GM21390 (cell line): ENCODE results near the gene SERPINA5.
"Not testable (repeated sequence)": the region's sequence is repeated elsewhere in the genome, so short reads cannot be mapped to it uniquely, and the experiment has no call there.

Experiments
- ATAC-seq: cut with Tn5 transposase; IDR thresholded peaks from one replicate; pipeline ENCODE4 v1.9.1; 2021; ENCODE audit not compliant: unreplicated experiment

SERPINA5 gene

DNA sequence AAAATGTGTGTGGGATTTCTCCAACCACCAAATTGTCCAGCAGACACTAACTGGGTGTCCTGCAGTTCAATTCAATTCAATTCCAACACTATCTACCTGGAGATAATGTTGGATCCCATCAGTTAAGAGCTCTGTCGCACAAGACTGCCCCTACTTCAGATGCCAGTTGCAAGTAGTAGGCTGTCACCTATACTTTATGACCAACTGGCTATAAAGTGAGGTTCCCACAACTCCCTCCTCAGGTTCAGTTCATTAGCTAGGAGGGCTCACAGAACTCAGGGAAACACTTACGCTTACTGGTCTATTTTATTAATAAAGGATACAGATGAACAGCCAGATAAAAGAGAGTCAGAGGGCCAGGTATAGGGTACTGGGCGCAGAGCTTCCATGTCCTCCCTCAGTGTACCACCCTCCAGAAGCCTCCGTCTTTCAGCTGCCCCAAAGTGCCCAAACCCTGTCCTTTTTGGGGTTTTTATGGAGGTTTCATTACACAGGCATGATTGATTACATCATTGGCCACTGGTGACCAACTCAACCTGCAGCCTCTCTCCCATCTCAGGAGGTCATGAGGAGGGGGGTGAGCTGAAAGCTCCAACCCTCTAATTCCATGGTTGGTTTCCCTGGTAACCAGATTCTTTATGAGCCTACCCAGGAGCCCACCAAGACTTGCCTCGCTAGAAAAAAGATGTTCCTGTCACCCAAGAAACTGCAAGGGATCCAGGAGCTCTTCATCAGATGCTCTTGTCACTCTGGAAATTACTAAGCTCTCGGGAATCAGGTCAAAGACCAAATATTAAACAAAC, 7.5 kb upstream of the SERPINA5 start:
- ATAC-seq: no peak

DNA sequence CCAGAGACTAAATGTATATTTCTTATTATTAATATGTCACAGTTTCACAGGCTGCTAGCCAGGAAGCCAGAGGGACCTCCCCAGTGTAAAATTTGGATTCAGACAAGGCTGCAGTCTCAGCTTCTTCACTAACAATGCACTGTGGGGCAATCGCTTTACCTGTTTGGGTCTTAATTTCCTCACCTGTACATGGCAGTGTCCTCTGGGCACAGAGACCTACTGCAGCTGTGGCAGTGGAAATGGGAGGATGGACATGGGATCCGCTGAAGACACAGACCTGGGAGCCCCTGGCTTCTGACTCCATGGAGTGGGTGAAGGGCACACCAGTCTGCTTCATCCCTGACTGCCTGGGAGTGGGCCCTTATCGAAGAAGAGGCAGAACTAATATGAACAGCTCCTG, 6.9 kb upstream of the SERPINA5 start:
- no peak for ATAC-seq

DNA sequence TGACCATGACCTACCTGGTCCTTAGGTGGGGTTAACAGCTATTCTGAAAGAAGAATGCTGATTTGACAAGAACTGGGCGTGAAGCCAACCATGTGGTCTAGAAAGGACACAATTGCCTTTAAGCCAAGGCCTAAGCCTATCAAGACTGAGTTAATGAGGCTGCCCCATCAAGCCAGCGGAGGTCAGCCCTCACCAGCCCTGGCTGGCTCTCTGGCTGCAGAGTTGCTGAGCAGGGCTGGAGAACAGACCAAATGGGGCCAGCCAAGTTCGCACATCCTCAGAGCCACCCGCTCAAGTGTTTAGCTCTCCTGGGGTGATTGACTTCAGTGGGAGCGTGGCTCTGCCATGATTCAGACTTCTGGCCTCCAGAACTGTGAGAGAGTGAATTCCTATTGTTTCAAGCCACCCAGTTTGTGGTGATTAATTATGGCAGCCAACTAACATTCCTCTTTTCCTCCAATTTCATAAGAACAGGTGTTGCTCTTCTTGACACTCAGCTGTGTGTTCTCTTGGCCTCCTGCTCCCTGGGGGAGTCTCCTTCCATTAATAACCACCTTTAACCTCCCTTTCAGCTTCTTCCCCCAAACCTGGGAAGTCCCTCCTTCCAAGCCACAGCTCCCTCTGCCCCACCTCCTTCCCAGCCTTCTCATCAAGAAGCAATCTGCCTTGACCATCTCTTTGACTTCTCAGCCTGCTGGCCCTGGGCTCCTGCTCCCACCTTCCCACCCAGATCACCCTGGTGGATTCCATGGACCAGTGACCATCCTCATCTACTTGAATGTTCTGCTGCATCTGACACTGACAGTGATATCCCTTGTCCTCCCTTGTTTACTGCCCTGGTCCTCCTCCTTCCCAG, 5.3 kb upstream of the SERPINA5 start:
- ATAC-seq: no peak

DNA sequence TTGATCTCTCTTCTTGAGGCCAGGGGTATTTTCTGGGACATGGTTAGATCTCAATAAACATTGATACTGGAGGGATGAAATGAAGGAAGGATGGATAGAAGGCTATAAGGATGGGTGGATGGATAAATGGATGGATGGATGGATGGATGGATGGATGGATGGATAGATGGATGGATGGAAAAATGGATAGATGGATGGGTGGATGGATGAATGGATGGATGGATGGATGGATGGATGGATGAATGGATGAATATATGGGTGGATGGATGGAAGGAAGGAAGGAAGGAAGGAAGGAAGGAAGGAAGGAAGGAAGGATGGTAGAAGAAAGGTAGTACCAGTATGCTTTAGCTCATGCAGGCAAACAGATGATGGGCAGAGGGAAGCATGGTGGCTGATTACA, 3.8 kb upstream of the SERPINA5 start:
- not testable (repeated sequence) for ATAC-seq

DNA sequence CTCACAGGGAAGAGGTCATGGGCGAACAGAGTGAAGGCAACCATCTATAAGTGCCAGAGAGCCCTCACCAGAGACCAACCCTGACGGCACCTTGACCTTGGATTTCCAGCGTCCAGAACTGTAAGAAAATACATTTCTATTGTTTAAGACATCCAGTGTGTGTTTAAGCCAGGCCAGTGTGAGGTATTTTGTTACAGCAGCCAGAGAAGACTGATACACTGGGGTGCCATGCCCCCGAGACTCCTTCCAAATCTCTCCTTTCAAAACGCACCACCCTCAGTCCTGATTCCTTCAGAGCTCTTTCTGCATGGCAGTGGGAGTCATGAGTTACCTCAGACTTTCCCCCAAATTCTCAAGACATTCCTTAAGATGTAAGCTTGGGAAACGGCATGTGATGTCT, 2.5 kb upstream of the SERPINA5 start:
- no peak for ATAC-seq

DNA sequence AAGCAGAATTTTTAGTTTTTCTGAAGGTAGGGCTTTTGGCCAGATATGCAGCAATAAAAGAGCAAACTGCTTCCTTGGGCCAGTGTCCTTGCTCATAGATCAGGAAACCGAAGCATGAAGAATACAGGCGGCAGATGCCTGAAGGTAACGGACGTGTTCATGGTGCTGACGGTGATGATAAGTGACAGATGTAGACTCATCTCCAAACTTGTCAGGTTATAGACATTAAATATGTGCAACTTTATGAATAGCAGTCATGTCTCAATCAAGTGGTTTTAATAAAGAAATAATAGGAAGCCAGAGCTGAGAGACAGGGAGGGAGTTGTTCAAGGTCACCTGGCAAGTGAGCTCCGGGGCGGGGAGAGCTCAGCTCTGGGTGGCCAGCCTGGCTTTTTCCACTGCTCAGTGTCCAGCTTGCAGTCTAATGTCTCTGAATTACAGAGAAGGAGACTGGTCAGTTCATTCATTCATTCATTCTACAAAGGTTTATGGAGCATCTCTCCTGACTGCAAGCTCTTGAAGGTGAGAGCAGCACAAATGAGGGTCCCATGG, 1.0 kb downstream of the SERPINA5 start:
- ATAC-seq: no peak

DNA sequence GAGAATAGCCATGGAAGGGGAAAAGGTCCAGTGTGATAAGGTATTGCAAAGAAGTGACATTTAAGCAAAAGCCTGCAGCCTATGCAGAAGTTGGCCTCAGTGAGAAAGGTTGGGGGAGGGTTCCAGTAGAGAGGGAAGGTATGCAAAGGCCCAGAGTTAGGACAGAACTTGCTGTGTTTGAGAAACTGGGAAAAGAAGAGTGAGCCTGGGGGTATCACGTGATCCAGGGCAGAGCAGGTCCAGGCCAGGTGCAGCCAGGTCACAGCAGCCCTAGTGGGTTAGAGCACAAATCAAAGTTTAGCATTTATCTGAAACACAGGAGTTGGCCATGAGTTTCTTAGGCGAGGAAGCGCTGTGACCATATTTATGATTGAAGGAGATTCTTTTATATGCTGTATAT, 1.6 kb downstream of the SERPINA5 start:
- no peak for ATAC-seq

DNA sequence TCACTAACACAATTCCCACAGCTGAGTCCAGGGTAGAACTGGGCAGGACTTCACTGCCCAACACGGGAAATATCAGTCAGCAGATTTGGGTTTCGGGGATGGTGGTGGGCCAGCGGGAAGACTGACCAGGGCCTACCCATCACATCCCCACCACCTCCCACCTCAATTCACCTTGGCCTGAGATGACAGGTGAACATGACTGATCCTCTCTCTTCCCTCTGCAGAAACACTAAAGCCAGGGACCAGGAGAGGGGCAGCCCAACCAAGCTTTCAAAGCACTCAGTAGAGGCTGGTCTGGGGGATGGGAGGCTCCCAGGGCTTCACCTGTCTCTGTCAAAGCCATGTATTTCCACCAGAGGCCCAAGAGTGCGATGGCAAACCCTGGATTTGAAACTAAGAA, 2.3 kb downstream of the SERPINA5 start:
- ATAC-seq: no peak

DNA sequence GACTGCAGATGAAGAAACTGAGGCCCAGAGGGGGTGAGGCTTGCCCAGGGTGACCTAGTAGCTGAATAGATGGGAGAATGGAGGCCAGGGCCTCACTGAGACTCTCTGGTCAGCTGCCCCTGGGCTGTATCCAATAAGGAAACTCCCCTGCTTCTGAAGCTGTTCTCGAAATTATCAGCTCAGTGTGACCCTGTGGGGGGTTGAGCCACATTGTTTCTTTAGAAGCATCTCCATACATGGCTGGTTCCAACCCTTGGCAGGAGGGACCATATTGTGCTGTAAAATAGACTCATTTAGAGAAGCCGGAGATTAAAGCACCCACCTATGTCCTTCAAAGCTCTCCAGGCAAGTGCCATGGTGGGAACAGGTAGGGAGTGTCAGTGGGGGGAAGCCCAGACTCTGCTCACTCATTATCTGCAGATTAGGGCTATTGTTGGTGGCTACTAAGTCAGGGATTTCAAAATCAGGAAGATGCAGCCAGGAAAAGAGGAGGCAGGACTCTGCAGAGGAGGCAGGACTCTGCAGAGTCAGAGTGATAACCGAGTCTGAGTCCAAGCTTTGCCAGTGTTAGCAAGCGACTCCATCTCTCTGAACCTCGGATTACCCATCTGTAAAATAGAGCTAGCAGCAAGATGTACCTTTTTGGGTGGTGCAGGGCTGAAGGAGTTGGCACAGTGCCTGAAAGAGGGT, 3.5 kb downstream of the SERPINA5 start:
- no peak for ATAC-seq

DNA sequence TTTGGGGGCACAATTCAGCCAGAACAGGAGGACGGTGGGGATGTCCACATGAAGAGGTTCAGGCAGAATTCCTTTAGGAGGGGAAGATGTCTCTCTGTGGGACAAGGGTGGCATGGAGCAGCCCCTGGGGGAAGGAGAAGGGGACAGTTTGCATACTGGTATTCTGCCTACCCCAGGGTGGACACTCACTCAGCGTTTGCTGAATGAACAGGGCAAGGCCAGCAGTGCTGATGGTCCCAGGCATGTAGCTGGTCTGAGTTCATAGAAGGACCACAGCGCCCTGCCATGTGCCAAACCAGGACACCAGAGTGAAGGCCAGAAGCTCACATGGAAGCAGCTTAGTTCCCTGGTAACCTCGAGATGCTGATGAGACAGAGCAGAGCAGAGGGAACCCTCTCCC, 5.4 kb downstream of the SERPINA5 start:
- ATAC-seq: no peak

DNA sequence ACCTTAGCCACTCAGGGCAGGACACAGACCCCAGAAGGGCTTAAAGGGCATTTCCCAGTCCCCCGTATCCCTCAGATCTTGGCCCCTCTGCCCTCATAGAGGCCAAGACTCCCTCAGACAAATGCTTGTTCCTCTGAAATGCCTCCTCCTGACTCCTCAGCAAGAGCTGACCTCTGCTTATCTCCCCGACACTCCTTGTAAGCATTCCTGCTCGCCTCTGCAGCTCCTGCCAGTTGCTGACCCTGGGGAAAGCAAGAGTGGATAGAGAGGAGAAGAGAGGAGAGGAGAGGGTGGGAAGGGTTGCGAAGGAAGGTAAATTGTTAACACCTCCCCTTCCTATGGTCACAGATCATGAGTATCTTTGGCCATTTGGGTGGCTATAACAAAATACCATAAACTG, 7.1 kb downstream of the SERPINA5 start:
- ATAC-seq: no peak

DNA sequence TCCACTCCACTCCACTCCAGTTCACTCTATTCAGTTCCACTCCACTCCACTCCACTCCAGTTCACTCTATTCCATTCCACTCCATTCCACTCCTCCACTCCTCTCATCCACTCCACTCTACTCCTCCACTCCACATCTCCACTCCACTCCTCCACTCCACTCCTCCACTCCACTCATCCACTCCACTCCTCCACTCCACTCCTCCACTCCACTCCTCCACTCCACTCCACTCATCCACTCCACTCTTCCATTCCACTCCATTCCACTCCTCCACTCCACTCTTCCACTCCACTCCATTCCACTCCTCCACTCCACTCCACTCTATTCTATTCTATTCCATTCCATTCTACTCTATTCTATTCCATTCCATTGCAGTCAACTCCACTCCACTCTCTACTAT, 9.8 kb downstream of the SERPINA5 start:
- no peak for ATAC-seq

DNA sequence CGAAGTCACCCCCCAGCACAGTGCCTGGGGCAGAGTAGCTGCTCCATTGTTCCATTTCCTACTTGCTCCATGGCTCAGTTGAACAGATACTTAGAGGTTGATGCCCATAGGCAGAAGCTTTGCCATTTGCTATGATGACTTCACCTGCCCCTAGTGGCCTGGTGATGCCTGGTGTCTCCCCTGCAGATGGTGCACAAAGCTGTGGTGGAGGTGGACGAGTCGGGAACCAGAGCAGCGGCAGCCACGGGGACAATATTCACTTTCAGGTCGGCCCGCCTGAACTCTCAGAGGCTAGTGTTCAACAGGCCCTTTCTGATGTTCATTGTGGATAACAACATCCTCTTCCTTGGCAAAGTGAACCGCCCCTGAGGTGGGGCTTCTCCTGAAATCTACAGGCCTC, 10.6 kb downstream of the SERPINA5 start:
- no peak for ATAC-seq

DNA sequence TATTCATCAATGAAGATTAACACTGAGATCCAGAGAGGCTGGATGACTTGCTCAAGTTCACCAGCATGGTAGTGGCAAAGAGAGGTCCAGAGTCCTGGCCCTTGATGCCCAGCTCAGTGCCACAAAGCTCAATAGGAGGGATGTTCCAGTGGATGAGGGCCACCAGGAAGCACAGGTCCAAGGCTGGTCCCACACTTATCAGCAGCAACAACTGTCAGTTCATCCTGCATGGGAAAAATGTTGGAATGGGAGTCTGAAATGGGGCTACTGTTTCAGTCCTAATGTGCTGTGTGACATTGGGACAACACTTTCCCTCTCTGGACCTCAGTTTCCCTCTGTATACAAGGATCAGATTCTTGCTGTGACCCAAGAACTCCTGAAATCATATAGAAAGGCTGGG, 11.2 kb downstream of the SERPINA5 start:
- ATAC-seq: no peak

DNA sequence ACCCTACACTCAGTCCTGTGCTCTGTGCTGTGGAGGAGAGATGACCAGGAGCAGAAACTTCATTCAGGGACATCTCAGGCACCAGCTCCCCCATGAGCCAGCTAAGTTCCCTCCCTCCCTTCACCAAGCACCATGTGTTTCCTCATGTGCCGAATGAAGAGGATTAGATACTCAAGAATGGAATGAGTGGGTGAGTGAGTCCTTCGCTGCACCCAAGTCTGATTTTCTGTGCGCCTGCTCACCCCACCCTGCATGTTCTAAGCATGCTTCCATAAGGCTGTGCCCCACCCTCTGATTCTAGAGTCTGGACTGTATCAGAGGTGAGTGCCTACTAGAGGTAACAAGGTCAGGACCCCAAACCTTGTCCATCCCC, 12.1 kb downstream of the SERPINA5 start:
- ATAC-seq: no peak

DNA sequence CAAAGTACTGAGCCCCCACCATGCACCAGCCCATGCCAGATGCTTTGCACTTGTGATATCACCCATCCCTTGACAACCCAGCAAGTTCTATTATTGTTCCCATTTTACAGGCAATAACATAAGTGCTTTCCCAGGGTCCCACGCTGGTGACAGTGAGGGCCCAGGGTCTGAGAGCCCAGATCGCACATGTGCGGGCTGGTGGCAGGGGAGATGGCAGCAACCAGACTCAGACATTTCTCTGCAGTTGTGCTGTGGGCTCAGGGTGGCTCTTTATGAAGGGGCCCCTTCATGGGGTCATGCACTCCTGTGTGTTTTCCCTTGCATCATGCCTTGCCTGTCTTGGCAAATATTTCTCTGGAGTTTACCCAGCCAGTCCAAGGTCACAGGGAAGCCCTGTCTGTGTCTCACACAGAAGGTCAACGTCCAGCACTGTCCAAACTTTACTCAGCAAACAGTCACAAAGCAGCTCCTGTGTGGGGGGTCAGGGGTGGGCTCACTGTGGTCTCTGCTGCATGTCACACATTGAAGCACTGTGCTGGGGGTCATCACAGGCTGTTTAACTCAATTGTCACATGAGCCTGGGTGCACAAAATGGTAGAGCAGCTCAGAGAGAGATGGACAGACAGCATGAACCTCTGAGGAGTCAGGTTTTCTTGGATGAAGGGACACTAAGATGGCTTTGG, 12.7 kb downstream of the SERPINA5 start:
- no peak for ATAC-seq

DNA sequence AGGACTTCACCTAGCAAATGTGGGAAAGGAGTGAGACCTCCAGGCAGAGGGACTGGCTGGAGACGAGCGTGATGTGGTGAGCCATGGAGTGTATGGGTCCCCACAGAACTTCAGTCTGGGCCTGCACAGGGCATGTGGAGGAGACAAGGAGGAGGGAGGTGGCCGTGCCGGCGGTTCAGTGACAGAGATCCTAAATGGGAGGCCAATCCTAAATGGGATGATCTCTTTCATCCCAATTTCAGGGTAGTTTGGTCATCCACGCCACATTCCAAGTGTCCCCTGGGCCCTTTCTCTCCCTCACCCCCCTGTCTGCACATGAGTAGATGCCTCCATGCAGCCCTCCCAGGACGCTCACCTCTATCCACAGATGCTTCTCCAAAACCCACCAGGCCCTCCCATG, 13.2 kb downstream of the SERPINA5 start:
- ATAC-seq: no peak

DNA sequence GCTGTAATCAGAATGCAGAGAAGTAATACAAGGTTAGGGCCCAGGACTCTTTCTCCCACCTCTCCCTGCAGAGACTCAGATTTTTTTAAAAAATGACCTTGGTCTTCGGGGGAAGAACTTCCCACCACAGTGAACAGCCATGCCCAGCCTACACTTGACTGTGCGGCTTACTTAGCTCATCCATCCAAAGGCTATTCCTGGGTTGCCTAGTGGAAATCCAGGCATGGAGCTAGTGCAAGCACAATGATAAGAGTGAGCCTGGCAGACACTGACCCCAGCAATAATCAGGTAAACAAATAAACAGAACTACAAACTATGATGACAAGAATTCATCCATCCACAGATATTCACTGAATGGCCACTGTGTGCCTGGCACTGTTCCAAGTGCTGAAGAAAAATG, 14.7 kb downstream of the SERPINA5 start:
- no peak for ATAC-seq

DNA sequence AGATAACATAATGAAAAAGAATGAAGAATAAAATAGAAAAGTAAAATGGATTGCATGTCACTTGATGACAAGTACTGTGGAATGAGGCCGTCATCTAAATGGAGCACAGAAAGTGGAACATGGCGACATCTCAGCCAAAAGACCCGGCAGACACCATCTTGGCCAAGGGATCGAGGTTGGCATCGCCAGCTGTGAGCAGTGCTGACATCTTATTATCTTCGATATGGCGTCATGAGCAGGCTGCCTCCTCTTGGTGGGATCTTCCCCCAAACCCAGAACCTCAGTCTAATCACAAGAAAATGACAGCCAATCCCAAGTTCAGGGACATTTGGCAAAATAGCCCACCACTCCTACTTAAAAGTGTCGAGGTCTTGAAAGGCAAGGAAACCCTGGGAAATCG, 15.1 kb downstream of the SERPINA5 start:
- no peak for ATAC-seq

DNA sequence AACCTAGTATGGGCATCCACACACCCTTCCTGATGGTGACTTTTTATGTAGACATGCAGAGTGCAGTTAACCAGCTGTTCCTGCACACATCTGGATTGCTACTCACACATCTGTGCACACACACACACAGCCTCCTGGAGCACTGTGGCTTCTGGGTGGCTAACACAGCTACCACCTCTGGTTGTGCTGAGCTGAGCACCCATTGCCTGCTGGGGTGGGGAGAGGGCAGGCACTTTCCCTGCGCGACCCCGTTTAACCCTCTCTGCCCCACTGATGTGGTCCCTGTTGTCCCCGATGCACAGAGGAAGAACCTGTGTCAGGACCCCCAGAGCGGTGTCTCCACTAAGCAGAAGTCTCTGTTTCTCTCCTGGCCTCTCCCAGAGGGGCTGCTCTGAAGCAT, 16.6 kb downstream of the SERPINA5 start:
- ATAC-seq: no peak

DNA sequence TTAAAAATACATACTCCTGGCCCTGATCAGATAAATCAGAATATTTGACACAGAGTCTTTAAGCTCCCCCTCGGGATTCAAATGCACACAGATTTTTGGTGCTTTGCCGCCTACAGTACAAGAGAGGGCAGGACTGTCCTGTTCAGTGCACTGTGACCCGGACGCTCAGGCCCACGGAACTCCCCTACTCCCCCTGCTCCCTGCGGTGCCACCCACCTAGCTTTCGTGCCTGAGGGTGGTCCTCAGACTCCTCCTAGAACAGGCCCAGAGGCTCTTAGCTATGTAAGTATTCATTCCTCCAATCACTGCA, 17.2 kb downstream of the SERPINA5 start:
- no peak for ATAC-seq
